NCI-H82 (cell line): Measurements from ENCODE around the gene KCNIP1.
"Not testable (repeated sequence)": the region's sequence is repeated elsewhere in the genome, so short reads cannot be mapped to it uniquely, and the experiment has no call there.

Experiments used
- DNase-seq: peaks from one replicate; lab custom pipeline; 2025; lab: John Stamatoyannopoulos, UW

Gene KCNIP1

DNA sequence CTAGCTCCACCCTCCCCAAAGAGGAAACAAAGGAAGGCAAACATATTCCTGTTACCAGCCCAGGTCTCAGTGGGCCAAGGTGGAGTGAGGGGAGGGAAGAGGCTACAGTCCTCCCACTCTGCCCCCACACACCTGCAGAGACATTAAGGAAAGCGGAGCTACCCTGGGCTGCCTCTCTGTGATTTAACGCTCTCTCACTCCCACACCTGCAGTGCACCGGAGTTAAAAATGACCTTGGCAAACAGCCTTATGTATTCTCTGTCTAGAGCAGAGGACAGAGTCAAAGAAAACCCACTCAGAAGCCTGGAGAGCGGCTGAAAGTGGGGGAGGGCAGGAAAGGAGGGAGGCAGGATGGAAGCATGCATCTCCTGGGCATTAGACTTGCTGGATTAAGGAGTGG is 32.7 kb downstream of the KCNIP1 start:
- DNase-seq: no peak

DNA sequence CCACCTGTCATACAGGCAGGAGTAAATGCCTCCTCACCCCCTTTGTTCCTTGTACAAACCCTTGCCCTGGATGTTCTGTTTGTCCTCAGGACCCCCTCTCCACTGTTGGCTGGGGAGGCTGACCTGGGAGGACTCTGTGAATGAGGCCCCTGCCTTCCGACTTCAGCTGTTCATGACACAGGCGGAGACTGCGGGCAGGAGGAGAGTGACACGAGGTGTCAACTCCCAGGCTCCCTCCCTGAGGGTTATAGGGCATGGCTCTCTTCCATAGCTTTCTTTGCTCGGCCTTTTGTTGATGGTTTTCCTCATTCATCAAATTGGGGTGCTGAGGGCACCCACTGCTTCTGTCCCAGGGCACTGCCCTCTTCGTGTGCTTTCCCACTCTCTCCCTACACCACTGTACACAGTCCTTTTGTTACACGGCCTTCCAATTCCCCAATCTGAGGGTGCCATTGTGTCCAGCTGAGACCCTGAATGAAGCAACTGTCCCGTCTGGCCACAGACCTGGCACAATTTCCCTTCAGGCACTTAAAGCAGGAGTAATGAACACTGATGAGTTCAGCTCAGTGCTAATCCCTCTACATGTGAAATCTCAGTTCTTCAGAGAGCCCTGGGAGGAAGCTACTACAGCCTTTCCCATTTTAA is 33.8 kb downstream of the KCNIP1 start:
- DNase-seq: no peak

- DNase-seq: no peak
Measured at GRCh38 chr5:170538096-170538465, 34.3 kb downstream of the KCNIP1 start.

- no peak for DNase-seq
Measured at GRCh38 chr5:170538696-170539586, 35.1 kb downstream of the KCNIP1 start.

- no peak for DNase-seq
Measured at GRCh38 chr5:170540271-170540670, 36.5 kb downstream of the KCNIP1 start.

DNA sequence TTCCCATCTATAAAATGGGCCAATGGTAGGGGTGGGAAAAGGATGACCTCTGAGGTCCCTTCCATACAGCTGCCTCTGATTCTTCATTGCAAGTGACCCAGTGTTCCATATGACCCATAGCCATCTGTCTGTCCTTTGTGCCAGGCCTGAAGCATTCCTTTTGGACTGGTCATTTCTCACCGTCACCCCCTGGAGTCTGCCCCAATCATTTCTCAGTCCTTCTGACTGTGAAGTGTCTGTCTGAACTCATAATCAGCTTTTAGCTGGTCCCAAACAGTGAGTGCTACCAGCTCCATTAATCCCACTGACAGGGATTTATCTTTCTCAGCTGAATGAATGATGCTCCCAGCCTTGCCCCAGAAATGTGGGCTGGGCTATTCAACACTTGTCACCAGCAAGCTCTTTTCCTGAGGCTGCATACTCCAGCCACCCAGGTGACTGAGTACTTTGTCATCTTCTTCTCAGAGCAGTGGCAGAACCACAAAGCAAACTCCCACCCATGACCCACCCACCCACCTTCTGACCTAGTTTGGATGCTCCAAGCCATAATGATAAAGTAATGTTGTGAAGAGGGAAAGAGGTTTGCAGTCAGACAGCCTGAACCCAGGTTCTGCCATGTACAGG is 37.4 kb downstream of the KCNIP1 start:
- no peak for DNase-seq

GRCh38 chr5:170542691-170543293 is 39.0 kb downstream of the KCNIP1 start:
- no peak for DNase-seq

- no peak for DNase-seq
Measured at GRCh38 chr5:170545313-170545712, 41.5 kb downstream of the KCNIP1 start.

DNA sequence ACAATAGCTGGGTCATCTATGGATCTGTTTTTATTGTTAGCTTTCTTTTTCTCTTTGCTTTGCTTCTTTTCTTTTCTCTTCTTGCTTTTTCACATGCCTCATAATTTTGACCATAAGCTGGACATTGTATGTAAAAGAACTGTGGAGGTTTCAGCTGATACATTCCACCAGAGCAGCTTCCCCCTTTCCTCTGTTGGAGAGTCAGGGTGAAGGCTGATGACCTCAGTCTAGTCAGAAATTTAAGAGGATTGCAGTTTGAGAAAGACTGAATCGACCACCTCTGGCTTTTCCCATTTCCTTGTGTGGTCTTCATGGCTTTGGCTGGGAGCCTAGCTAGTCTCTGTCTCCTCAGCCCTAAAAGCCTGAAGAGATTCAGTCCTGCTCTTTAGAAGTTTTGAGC is 42.0 kb downstream of the KCNIP1 start:
- no peak for DNase-seq

DNA sequence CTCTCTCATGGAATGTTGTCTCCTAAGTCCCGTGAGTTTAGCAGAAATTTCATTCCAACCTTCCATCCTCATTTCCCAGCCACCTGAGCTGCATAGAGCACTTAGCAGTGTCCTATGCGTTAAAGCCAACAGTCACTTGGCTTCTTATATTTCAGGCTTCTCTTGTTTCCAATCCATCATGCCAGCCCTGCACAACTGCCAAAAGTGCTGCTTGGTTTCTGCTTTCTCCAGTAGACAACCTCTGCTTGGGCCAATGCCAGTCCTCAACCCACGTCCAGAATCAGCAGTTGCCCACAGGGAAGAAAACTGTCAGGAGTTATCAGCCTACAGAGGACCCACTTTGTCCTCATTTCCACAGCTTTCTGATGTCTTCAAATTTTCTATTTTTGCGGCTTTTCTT is 42.5 kb downstream of the KCNIP1 start:
- no peak for DNase-seq

DNA sequence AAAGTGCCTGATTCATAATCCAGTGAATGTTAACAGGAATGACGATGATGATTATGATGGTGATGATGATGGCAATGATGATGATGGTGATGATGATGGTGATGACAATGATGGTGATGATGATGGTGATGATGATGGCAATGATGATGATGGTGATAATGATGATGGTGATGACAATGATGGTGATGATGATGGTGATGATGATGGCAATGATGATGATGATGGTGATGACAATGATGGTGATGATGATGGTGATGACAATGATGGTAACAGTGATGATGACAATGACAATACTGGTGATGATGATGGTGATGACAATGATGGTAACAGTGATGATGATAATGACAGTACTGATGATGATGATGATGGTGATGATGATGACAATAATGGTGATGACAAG is 46.6 kb downstream of the KCNIP1 start:
- DNase-seq: not testable (repeated sequence)

DNA sequence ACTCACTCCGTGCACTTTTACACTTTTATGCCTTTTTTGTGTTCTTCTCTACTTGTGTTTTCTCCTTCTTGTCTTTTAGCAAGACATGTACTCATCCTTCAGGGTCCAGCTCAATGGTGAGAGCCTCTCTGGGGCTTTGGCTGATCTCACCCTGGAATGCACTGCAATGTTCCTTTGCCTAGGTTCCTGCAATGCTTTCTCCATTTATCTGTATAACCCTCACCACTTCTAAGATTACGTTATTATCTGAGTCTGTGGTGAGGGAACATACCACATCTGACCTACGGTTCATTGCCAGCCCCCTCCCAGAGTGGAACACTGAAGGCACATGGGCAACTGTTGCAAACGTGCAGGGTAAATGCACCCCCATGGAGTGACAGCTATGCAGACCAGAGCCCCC is 47.3 kb downstream of the KCNIP1 start:
- DNase-seq: no peak

DNA sequence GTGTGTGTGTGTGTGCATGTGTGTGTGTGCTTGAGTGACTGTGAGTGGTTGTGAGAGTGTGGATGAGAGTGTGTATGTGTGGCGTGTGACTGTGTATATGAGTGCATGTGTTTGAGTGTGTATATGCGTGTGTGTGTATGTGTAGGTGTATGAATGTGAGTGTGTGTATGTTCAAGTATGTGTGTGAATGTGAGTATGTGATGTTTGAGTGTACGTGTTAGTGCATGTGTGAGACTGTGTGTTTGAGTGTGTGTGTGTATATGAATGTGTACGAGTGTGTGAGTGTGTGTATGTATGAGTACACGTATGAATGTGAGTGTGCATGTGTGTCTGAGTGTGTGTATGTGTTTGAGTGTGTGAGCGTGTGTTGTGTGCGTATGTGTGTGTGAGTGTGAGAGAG is 47.8 kb downstream of the KCNIP1 start:
- no peak for DNase-seq

- DNase-seq: no peak
Measured at GRCh38 chr5:170552621-170553115, 48.8 kb downstream of the KCNIP1 start.

DNA sequence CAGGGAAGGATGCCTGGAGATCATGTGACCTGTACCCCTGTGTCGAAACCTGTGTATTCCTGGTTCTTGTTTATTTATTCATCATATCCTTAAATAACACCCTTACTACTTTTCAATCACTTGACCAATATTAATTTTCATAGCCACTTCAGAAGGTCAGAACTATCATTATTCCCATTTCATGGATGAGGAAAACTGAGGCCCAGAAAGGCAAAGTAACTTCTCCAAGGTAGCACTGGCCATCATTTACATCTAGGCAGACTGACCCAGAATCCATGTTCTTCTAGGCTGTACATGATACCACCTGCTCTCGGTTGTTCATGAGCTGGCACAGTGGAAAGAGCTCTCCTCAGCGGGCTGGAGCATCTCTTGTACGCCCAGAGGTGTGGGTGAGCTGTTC is 49.4 kb downstream of the KCNIP1 start:
- DNase-seq: no peak

- DNase-seq: peak; percentile 17
Measured at GRCh38 chr5:170554521-170555267, 50.9 kb downstream of the KCNIP1 start.

DNA sequence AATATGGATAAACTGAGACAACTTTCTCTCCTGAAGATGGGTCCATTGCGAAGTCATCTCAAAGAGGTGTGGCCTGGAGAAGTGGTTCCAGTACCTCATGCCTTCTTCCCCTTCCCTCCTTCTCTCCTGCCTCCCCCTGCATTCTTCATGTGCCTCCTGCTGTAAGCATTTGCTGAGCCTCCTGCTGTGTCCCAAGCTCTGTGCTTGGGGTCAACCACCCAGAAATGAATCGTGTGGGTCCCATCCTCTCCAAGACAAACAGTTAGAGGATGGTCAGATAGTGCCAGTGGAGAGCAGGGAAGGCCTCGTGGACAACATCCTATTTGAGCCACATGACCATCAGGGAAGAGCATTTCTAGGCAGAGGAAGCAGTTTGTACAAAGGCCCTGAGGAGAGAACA is 53.5 kb downstream of the KCNIP1 start:
- no peak for DNase-seq

DNA sequence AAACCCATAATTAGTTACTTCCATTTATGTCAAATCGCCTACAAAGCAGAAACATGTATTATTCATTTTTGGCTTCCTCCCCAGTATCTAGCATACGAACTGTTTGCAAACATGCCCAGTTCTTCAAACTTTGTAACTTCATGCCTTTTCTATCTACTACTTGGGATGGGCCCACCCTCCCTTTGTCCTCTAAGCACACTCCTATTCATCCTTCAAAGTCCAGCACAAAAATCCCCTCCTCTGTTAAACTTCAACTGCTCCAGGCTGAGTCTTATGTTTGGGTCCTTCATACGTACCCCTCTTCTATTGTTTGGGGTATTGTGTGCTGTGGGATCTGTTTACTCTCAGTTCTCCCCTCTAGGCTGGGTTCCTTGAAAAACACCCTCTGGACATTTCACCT is 55.5 kb downstream of the KCNIP1 start:
- DNase-seq: no peak

DNA sequence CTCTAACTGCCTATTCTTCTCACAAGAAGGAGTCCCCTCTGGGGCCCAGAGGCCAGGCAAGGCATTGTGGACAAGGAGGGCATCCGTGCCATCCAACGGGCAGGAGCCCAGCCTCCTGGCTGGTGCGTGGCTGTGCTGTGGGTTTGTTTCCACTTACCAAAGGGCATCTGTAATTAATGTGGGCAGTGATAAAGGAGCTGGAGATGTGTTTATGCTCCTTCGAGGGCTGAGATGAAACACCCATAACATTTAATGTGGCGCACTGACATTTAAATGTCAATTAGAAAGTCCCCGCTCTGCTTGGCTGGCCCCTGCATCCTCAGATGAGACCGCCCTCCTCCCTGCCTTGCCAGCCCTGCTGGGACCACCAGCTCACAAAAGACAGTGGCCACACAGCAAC is 57.1 kb downstream of the KCNIP1 start:
- DNase-seq: no peak

DNA sequence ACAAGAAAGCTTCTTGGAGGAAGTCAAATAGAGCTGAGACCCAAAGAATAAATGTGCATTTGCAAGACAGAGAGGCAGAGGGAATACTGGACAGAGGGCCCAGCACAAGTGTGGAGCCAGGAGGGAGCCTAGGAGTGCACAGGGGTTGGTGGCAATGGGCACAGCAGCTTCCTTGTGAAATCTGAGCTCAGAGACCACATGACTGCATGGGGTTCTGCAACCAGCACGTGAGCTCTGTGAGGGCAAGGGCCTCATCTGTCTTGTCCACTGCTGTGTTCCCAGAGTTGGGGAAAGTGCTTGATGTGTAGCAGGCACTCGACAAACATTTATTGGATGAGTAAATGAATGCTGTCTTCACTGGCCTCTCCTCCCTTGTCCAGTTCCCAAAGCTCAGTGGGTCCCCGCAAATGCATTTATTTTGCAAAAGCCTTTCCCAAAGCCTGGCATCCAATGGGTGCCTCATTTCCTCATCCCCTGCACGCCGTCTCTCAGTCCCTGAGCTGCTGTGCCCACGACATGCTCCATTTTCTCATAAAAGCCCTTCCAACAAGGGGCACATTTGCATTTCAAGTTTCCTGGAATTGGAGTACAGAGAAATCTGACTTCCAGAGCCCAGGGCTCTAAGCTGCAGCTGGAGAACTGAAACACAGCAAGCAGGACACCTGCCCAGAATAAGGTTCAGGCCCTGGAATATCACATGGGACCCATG is 58.5 kb downstream of the KCNIP1 start:
- DNase-seq: no peak

- DNase-seq: no peak
Measured at GRCh38 chr5:170562875-170563228, 59.0 kb downstream of the KCNIP1 start.
